HCT116 (cell line): ENCODE data around the gene EHD4.

ENCODE experiments used
- EZH2 ChIP-seq: fragments of 200-600 bp; sonication (generic); IDR thresholded peaks from 2 replicates; pipeline ENCODE4 v1.6.1; 2017; ENCODE audit warnings: antibody characterized with exemption, mixed run types
- EZH2phosphoT487 ChIP-seq: fragments of 200-600 bp; IDR thresholded peaks from 2 replicates; pipeline ENCODE4 v1.6.1; 2018; ENCODE audit warnings: antibody characterized with exemption, borderline replicate concordance
- FOSL1 ChIP-seq: IDR thresholded peaks from 2 replicates; pipeline ENCODE4 v1.6.1; 2012; ENCODE audit warnings: low read depth
- JUND ChIP-seq: IDR thresholded peaks from 2 replicates; pipeline ENCODE4 v1.6.1; 2012
- POLR2A ChIP-seq: IDR thresholded peaks from 2 replicates; pipeline ENCODE4 v1.7.0; 2011; ENCODE audit warnings: borderline replicate concordance; ENCODE audit not compliant: insufficient read depth, insufficient read length; ENCODE audit errors: extremely low read depth
- POLR2AphosphoS5 ChIP-seq: IDR thresholded peaks from 2 replicates; pipeline ENCODE4 v1.6.1; 2011; ENCODE audit warnings: mild to moderate bottlenecking, low read depth, low read length, moderate library complexity
- RAD21 ChIP-seq: IDR thresholded peaks from 2 replicates; pipeline ENCODE4 v1.6.1; 2012; ENCODE audit warnings: low read depth, mild to moderate bottlenecking
- SIN3A ChIP-seq: IDR thresholded peaks from 2 replicates; pipeline ENCODE4 v1.6.1; 2012; ENCODE audit warnings: low read depth
- SP1 ChIP-seq: IDR thresholded peaks from 2 replicates; pipeline ENCODE4 v1.6.1; 2012; ENCODE audit warnings: low read depth
- YY1 ChIP-seq: IDR thresholded peaks from 2 replicates; pipeline ENCODE4 v1.6.1; 2011; ENCODE audit warnings: low read length, low read depth, moderate library complexity, mild to moderate bottlenecking; ENCODE audit not compliant: insufficient replicate concordance; ENCODE audit errors: extremely low read depth
- ZNF274 ChIP-seq: fragments of 200-500 bp; sonication (Bioruptor generic); IDR thresholded peaks from 2 replicates; pipeline ENCODE4 v1.6.1; 2014; ENCODE audit warnings: mild to moderate bottlenecking, low read depth, low read length, inconsistent platforms
- TF ChIP-seq, protein P1 (sequence below), 3 experiments: fragments of 200-600 bp in 1 of 3; sonication (generic) in 1 of 3; IDR thresholded peaks in 2 of 3; conservative IDR thresholded peaks in 1 of 3; 2 replicates each; pipeline ENCODE4 v1.5.1; 2012 to 2017; ENCODE audit warnings: low read depth in 2 of 3, low read length in 2 of 3, antibody characterized with exemption in 1 of 3, borderline replicate concordance in 1 of 3, control low read depth in 1 of 3, mild to moderate bottlenecking in 1 of 3, mixed read lengths in 1 of 3, mixed run types in 1 of 3, moderate library complexity in 1 of 3; ENCODE audit not compliant: insufficient read depth in 1 of 3
- TF ChIP-seq, protein P2 (sequence below): IDR thresholded peaks from 2 replicates; pipeline ENCODE4 v1.6.1; 2012; ENCODE audit warnings: low read depth
- TF ChIP-seq, protein P3 (sequence below): IDR thresholded peaks from 2 replicates; pipeline ENCODE4 v1.6.1; 2012

DNA sequence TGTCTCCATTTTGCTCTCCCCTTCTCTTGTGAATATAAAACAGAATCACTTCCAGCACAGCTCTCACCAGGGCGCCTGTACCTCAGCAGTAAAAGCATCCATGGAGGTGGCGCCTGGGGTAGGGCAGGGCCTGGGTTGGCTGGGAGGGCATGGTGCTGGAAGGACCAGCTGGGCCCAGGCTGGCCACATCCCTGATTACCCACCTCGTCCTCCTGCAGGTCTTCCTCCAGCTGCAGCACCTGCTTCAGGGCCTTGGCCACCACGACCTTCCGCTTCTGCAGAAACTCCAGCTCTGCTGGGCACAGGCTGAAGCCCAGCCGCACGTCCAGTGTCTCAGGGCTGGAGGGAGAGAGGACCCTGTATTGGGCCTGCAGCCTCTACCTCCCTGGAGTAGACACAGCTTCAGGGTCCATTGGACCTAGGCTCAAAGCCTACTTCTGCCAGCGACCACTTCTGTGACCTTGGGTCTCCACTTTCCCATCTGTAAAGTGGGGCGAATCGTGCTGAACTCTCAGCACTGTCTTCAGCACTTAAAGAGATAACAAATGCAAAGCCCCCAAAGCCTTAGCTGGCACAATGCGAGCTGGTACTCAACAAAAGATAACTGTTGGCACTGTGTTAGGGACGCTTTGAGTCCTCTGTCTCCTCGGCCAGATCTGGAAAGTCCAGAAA is 24.7 kb upstream of the EHD4 start:
- TF ChIP-seq YY1 (no peak), EZH2phosphoT487 (no peak), SIN3A (no peak), POLR2A (no peak), ZNF274 (no peak), FOSL1 (no peak), POLR2AphosphoS5 (no peak), EZH2 (no peak), SP1 (no peak), JUND (no peak), RAD21 (no peak)
- TF ChIP-seq, protein P1, sequence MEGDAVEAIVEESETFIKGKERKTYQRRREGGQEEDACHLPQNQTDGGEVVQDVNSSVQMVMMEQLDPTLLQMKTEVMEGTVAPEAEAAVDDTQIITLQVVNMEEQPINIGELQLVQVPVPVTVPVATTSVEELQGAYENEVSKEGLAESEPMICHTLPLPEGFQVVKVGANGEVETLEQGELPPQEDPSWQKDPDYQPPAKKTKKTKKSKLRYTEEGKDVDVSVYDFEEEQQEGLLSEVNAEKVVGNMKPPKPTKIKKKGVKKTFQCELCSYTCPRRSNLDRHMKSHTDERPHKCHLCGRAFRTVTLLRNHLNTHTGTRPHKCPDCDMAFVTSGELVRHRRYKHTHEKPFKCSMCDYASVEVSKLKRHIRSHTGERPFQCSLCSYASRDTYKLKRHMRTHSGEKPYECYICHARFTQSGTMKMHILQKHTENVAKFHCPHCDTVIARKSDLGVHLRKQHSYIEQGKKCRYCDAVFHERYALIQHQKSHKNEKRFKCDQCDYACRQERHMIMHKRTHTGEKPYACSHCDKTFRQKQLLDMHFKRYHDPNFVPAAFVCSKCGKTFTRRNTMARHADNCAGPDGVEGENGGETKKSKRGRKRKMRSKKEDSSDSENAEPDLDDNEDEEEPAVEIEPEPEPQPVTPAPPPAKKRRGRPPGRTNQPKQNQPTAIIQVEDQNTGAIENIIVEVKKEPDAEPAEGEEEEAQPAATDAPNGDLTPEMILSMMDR (IDR thresholded peaks at IDR 0.05 in 2 of 3, conservative IDR thresholded peaks at IDR 0.05 in 1 of 3; ENCODE audit: borderline replicate concordance in 1 of 3, insufficient read depth in 1 of 3, low read depth in 2 of 3, low read length in 2 of 3): no peak
- TF ChIP-seq, protein P2, sequence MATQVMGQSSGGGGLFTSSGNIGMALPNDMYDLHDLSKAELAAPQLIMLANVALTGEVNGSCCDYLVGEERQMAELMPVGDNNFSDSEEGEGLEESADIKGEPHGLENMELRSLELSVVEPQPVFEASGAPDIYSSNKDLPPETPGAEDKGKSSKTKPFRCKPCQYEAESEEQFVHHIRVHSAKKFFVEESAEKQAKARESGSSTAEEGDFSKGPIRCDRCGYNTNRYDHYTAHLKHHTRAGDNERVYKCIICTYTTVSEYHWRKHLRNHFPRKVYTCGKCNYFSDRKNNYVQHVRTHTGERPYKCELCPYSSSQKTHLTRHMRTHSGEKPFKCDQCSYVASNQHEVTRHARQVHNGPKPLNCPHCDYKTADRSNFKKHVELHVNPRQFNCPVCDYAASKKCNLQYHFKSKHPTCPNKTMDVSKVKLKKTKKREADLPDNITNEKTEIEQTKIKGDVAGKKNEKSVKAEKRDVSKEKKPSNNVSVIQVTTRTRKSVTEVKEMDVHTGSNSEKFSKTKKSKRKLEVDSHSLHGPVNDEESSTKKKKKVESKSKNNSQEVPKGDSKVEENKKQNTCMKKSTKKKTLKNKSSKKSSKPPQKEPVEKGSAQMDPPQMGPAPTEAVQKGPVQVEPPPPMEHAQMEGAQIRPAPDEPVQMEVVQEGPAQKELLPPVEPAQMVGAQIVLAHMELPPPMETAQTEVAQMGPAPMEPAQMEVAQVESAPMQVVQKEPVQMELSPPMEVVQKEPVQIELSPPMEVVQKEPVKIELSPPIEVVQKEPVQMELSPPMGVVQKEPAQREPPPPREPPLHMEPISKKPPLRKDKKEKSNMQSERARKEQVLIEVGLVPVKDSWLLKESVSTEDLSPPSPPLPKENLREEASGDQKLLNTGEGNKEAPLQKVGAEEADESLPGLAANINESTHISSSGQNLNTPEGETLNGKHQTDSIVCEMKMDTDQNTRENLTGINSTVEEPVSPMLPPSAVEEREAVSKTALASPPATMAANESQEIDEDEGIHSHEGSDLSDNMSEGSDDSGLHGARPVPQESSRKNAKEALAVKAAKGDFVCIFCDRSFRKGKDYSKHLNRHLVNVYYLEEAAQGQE: no peak
- TF ChIP-seq, protein P3, sequence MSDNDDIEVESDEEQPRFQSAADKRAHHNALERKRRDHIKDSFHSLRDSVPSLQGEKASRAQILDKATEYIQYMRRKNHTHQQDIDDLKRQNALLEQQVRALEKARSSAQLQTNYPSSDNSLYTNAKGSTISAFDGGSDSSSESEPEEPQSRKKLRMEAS: no peak
